Measurements from ENCODE around the gene PADI3.

DNA sequence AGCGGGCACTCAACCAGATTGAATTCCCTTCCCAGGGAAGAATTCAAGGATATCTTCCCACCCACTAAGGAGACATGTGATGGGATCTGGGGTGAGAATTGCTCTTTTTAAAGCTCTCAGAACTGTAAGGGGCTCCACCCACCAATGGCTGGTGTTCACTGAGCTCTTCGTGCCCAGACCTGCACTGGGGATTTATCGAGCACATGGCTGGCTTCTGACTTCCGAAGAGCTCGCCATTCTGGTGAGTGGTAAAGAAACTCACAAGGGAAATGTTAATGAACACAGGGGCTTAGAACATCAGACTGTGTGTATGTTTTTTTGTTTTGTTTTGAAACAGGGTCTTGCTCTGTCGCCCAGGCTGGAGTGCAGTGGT, 9.8 kb downstream of the PADI3 start:
- TF ChIP-seq YY1 (IDR thresholded peaks at IDR 0.05; ENCODE audit: insufficient read depth, insufficient read length) (no peak), ZNF274 (IDR thresholded peaks at IDR 0.05; ENCODE audit: low read depth, low read length) (no peak), SUZ12 (IDR thresholded peaks at IDR 0.05; ENCODE audit: extremely low read depth, insufficient read depth, insufficient read length) (no peak)

Data from NT2/D1 (cell line).